HUES6 (cell line): ENCODE data around the gene BPI.
"Not testable (repeated sequence)": the region's sequence is repeated elsewhere in the genome, so short reads cannot be mapped to it uniquely, and the experiment has no call there.

Experiments used
- H3K27ac ChIP-seq: 2 replicates; pipeline ENCODE4 v1.7.0; 2013; ENCODE audit warnings: low read depth, mild to moderate bottlenecking, low read length, inconsistent platforms
- H3K27me3 ChIP-seq: 2 replicates; pipeline ENCODE4 v1.6.1; 2013; ENCODE audit warnings: low read length; ENCODE audit not compliant: control insufficient read depth, insufficient read depth
- H3K36me3 ChIP-seq: 2 replicates; pipeline ENCODE4 v1.6.1; 2013; ENCODE audit warnings: low read length; ENCODE audit not compliant: control insufficient read depth, insufficient read depth
- H3K4me1 ChIP-seq: 2 replicates; pipeline ENCODE4 v1.6.1; 2013; ENCODE audit warnings: low read length; ENCODE audit not compliant: control insufficient read depth, insufficient read depth
- H3K4me3 ChIP-seq: 2 replicates; pipeline ENCODE4 v1.5.1; 2013; ENCODE audit warnings: low read depth, low read length
- H3K9ac ChIP-seq: one replicate; pipeline ENCODE4 v1.6.1; 2013; ENCODE audit warnings: mild to moderate bottlenecking, low read length
- H3K9me3 ChIP-seq: 2 replicates; pipeline ENCODE4 v1.6.1; 2013; ENCODE audit warnings: low read depth, low read length; ENCODE audit not compliant: control insufficient read depth, insufficient read depth

BPI gene

GRCh38 chr20:38303908-38304379 is at the start of gene BPI:
BPI (plus strand) TSS chr20:38304156; CDS start chr20:38304224, 68 bp downstream.
- Histone ChIP-seq H3K9me3 (0 out of 2 replicates have a peak, but pooled peaks cover under 1% of the 10 kb centered on the region), H3K27ac (no peak within 1 kb of the TSS), H3K9ac (no peak within 1 kb of the TSS), H3K4me1 (peaks cover 9% of the 10 kb centered on the region), H3K27me3 (no peaks in the 10 kb centered on the region; the same call in 1 of the 2 replicates), H3K36me3 (no peaks in the 10 kb centered on the region), H3K4me3 (no peak within 1 kb of the TSS)

- H3K9me3 ChIP-seq, H3K27ac ChIP-seq, H3K4me3 ChIP-seq, H3K9ac ChIP-seq, H3K36me3 ChIP-seq, H3K27me3 ChIP-seq: not testable (repeated sequence)
- peaks cover 11% of the 10 kb centered on the region for H3K4me1 ChIP-seq
These were observed 49.3 kb upstream of the BPI start for GRCh38 chr20:38254621-38255020.

GRCh38 chr20:38255393-38255792 is 48.6 kb upstream of the BPI start:
- Histone ChIP-seq H3K9ac (no peak overlapping the region), H3K27ac (no peak overlapping the region), H3K9me3 (no peaks in the 10 kb centered on the region), H3K4me3 (no peak overlapping the region), H3K36me3 (no peaks in the 10 kb centered on the region), H3K27me3 (peaks cover 14% of the 10 kb centered on the region), H3K4me1 (peaks cover 17% of the 10 kb centered on the region)

GRCh38 chr20:38256021-38256420 is 47.9 kb upstream of the BPI start:
- H3K27ac ChIP-seq = no peak overlapping the region
- peaks cover 19% of the 10 kb centered on the region for H3K27me3 ChIP-seq
- peaks cover 17% of the 10 kb centered on the region for H3K4me1 ChIP-seq
- no peak overlapping the region for H3K4me3 ChIP-seq
- no peaks in the 10 kb centered on the region for H3K36me3 ChIP-seq
- H3K9me3 ChIP-seq = no peaks in the 10 kb centered on the region
- no peak overlapping the region for H3K9ac ChIP-seq

- Histone ChIP-seq H3K27ac (no peak overlapping the region), H3K9ac (no peak overlapping the region), H3K4me1 (peaks cover 17% of the 10 kb centered on the region), H3K4me3 (no peak overlapping the region), H3K9me3 (no peaks in the 10 kb centered on the region), H3K27me3 (peaks cover 22% of the 10 kb centered on the region), H3K36me3 (no peaks in the 10 kb centered on the region)
These were observed 47.0 kb upstream of the BPI start for GRCh38 chr20:38256966-38257365.

GRCh38 chr20:38258545-38259215 is 45.3 kb upstream of the BPI start:
- Histone ChIP-seq H3K9ac (no peak overlapping the region), H3K27me3 (peaks cover 22% of the 10 kb centered on the region), H3K36me3 (no peaks in the 10 kb centered on the region), H3K27ac (no peak overlapping the region), H3K9me3 (no peaks in the 10 kb centered on the region), H3K4me1 (0 out of 2 replicates have a peak, but pooled peaks cover 6% of the 10 kb centered on the region), H3K4me3 (no peak overlapping the region)

GRCh38 chr20:38260025-38260377 is 44.0 kb upstream of the BPI start:
- Histone ChIP-seq H3K4me3 (peak overlapping the region; percentile 64), H3K27me3 (peaks cover 22% of the 10 kb centered on the region), H3K4me1 (0 out of 2 replicates have a peak, but pooled peaks cover 6% of the 10 kb centered on the region), H3K9me3 (no peaks in the 10 kb centered on the region), H3K9ac (peak overlapping the region; percentile 1), H3K36me3 (no peaks in the 10 kb centered on the region), H3K27ac (no peak overlapping the region)

GRCh38 chr20:38260378-38261053 is 43.4 kb upstream of the BPI start, which contains the start of gene KIAA1755:
KIAA1755 (minus strand) TSS chr20:38260735; CDS start chr20:38260500, 235 bp downstream.
- H3K9me3 ChIP-seq = no peaks in the 10 kb centered on the region
- 0 out of 2 replicates have a peak, but pooled peaks cover 6% of the 10 kb centered on the region for H3K4me1 ChIP-seq
- H3K9ac ChIP-seq = peak within 1 kb of the TSS; percentile 1
- H3K4me3 ChIP-seq = peak within 1 kb of the TSS; percentile 64
- no peak within 1 kb of the TSS for H3K27ac ChIP-seq
- H3K27me3 ChIP-seq = peaks cover 22% of the 10 kb centered on the region
- H3K36me3 ChIP-seq = no peaks in the 10 kb centered on the region

- Histone ChIP-seq H3K9ac (no peak overlapping the region), H3K4me1 (0 out of 2 replicates have a peak, but pooled peaks cover 6% of the 10 kb centered on the region), H3K36me3 (no peaks in the 10 kb centered on the region), H3K9me3 (no peaks in the 10 kb centered on the region), H3K27me3 (peaks cover 22% of the 10 kb centered on the region), H3K4me3 (peak overlapping the region; percentile 34), H3K27ac (no peak overlapping the region)
These were observed 42.9 kb upstream of the BPI start for GRCh38 chr20:38261054-38261390.

GRCh38 chr20:38262931-38263330 is 41.0 kb upstream of the BPI start:
- Histone ChIP-seq H3K4me1 (0 out of 2 replicates have a peak, but pooled peaks cover 6% of the 10 kb centered on the region), H3K36me3 (no peaks in the 10 kb centered on the region), H3K9ac (no peak overlapping the region), H3K27me3 (peaks cover 22% of the 10 kb centered on the region), H3K27ac (no peak overlapping the region), H3K4me3 (no peak overlapping the region), H3K9me3 (no peaks in the 10 kb centered on the region)

GRCh38 chr20:38266426-38266825 is 37.5 kb upstream of the BPI start:
- Histone ChIP-seq H3K4me1 (no peaks in the 10 kb centered on the region), H3K9me3 (no peaks in the 10 kb centered on the region), H3K27me3 (no peaks in the 10 kb centered on the region), H3K4me3 (no peak overlapping the region), H3K36me3 (no peaks in the 10 kb centered on the region), H3K27ac (no peak overlapping the region), H3K9ac (no peak overlapping the region)
